ENCODE results near the gene TRIM8. TPM values are rescaled to one million over a fixed set of nuclear protein-coding genes. Genes with fewer than 3 reads are reported as not detected.

The TRIM8 gene
- total RNA-seq, 2 experiments from 2014 or later: 80.9 to 81.6 TPM

DNA sequence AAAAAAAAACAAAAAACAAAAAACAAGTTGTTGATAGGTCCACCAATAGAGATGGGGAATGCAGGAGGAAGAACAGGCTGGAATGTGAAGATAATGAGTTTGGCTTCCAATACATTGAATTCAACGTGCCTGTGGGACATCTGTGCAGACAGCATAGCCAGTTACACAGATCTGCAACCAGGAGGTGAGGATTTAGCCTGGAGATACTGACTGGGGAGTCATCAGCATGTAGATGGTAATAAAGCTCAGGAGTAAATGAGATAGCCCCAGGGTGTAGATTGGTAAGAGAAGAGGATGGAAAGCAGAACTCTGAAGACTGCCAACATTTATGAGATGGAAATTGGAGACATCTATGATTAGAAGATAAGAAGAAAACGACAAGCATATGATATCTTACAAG is 4.7 kb upstream of the TRIM8 start:
- Mint-ChIP-seq H3K4me1 (ENCODE audit: low read depth) (peaks cover 34% of the 10 kb centered on the region), H3K9me3 (no peaks in the 10 kb centered on the region), H3K36me3 (ENCODE audit: low read depth) (peaks cover 12% of the 10 kb centered on the region), H3K27ac (no peak overlapping the region), H3K4me3 (no peak overlapping the region), H3K27me3 (no peaks in the 10 kb centered on the region)
- ATAC-seq (ENCODE audit: poor library complexity) (no peak), DNase-seq (no peak)
- Histone ChIP-seq H3K27me3 (ENCODE audit: control insufficient read depth in 1 of 2, insufficient read depth in 2 of 2, low read length in 2 of 2) (no peaks in the 10 kb centered on the region), H3K36me3 (ENCODE audit: insufficient read depth, low read length) (no peaks in the 10 kb centered on the region), H3K4me3 (ENCODE audit: low read length) (no peak overlapping the region), H3K9me3 (ENCODE audit: control insufficient read depth in 1 of 2, insufficient read depth in 1 of 2, low read length in 2 of 2) (no peaks in the 10 kb centered on the region), H3K4me1 (ENCODE audit: insufficient read depth, low read length) (peaks cover 30% of the 10 kb centered on the region), H3K27ac (ENCODE audit: low read depth in 1 of 2, low read length in 2 of 2) (no peak overlapping the region)
- ChIA-PET CTCF (no interaction called here), POLR2A (no interaction called here)
- TF ChIP-seq, protein P1, sequence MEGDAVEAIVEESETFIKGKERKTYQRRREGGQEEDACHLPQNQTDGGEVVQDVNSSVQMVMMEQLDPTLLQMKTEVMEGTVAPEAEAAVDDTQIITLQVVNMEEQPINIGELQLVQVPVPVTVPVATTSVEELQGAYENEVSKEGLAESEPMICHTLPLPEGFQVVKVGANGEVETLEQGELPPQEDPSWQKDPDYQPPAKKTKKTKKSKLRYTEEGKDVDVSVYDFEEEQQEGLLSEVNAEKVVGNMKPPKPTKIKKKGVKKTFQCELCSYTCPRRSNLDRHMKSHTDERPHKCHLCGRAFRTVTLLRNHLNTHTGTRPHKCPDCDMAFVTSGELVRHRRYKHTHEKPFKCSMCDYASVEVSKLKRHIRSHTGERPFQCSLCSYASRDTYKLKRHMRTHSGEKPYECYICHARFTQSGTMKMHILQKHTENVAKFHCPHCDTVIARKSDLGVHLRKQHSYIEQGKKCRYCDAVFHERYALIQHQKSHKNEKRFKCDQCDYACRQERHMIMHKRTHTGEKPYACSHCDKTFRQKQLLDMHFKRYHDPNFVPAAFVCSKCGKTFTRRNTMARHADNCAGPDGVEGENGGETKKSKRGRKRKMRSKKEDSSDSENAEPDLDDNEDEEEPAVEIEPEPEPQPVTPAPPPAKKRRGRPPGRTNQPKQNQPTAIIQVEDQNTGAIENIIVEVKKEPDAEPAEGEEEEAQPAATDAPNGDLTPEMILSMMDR (IDR thresholded peaks at IDR 0.05): no peak
- intact Hi-C loops (cut with DNase I, micrococcal nuclease): no loop called here

DNA sequence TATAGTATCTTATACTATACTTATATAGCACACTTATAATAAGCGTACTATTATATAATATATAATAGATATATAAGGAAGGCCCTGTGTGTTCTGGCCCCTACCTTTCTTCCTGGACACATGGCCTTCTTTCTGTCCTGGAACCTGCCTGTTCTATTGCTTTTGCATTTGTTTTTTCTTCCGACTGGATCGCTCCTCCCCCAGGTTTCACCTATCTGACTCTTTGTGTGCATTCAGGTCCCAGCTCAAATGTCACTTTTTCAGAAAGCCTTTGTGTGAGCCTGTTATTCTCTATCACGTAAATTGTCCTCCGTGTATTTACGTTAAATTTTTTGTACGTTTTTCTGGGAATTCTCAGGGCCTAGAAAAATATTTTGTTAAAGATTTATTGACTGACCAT is 2.9 kb upstream of the TRIM8 start:
- Mint-ChIP-seq H3K27me3 (no peaks in the 10 kb centered on the region), H3K4me3 (peak overlapping the region; percentile 90), H3K9me3 (no peaks in the 10 kb centered on the region), H3K4me1 (ENCODE audit: low read depth) (peaks cover 30% of the 10 kb centered on the region), H3K36me3 (ENCODE audit: low read depth) (peaks cover 31% of the 10 kb centered on the region), H3K27ac (peak overlapping the region; percentile 95)
- intact Hi-C loops (cut with DNase I, micrococcal nuclease): loop anchor here in 1 of 2 experiments (10.0 kb wide), 1 partner anchor 247 kb away; the partner anchor contains the start of gene NFKB2
- Histone ChIP-seq H3K27me3 (ENCODE audit: control insufficient read depth in 1 of 2, insufficient read depth in 2 of 2, low read length in 2 of 2) (no peaks in the 10 kb centered on the region), H3K4me3 (ENCODE audit: low read length) (peak overlapping the region; percentile 75), H3K4me1 (ENCODE audit: insufficient read depth, low read length) (peaks cover 25% of the 10 kb centered on the region), H3K36me3 (ENCODE audit: insufficient read depth, low read length) (no peaks in the 10 kb centered on the region), H3K27ac (ENCODE audit: low read depth in 1 of 2, low read length in 2 of 2) (peak overlapping the region; percentile 95 to 96), H3K9me3 (ENCODE audit: control insufficient read depth in 1 of 2, insufficient read depth in 1 of 2, low read length in 2 of 2) (no peaks in the 10 kb centered on the region)
- ChIA-PET POLR2A (interaction anchor here (0.6 to 2.4 kb wide), 20 partner anchors 8 to 551 kb away, joined by 3 to 32 read pairs (median 6); partner anchors contain the start of genes ACTR1A, ARL3, C10orf95 and CNNM2), CTCF (interaction anchor here (0.8 to 1.4 kb wide), 2 partner anchors 29 to 73 kb away, joined by 3 read pairs; partner anchors contain the start of genes ARL3 and SFXN2)
- DNase-seq (no peak), ATAC-seq (ENCODE audit: poor library complexity) (no peak)
- TF ChIP-seq, protein P1 (IDR thresholded peaks at IDR 0.05): no peak

GRCh38 chr10:102641880-102642735 is 2.2 kb upstream of the TRIM8 start:
- no peaks in the 10 kb centered on the region for H3K9me3 Mint-ChIP-seq
- TF ChIP-seq, protein P1 (IDR thresholded peaks at IDR 0.05): no peak
- H3K27ac Mint-ChIP-seq: peak overlapping the region; percentile 95
- peak overlapping the region; percentile 95 to 96 for H3K27ac ChIP-seq (ENCODE audit: low read depth in 1 of 2, low read length in 2 of 2)
- peaks cover 28% of the 10 kb centered on the region for H3K4me1 ChIP-seq (ENCODE audit: insufficient read depth, low read length)
- ChIA-PET POLR2A (interaction anchor here (0.6 to 2.4 kb wide), 30 partner anchors 9 to 859 kb away, joined by 3 to 32 read pairs (median 4); partner anchors contain the start of genes ACTR1A, ARL3, C10orf95 and CNNM2), CTCF (interaction anchor here (0.7 to 1.4 kb wide), 3 partner anchors 30 to 410 kb away, joined by 3 read pairs; partner anchors contain the start of genes ARL3 and SFXN2)
- no peaks in the 10 kb centered on the region for H3K27me3 Mint-ChIP-seq
- H3K4me1 Mint-ChIP-seq (ENCODE audit: low read depth): peaks cover 31% of the 10 kb centered on the region
- no peaks in the 10 kb centered on the region for H3K9me3 ChIP-seq (ENCODE audit: control insufficient read depth in 1 of 2, insufficient read depth in 1 of 2, low read length in 2 of 2)
- H3K4me3 Mint-ChIP-seq: peak overlapping the region; percentile 96
- no peaks in the 10 kb centered on the region for H3K27me3 ChIP-seq (ENCODE audit: control insufficient read depth in 1 of 2, insufficient read depth in 2 of 2, low read length in 2 of 2)
- peaks cover 37% of the 10 kb centered on the region for H3K36me3 Mint-ChIP-seq (ENCODE audit: low read depth)
- DNase-seq (peak; percentile 94 to 100 (median 98)), ATAC-seq (ENCODE audit: poor library complexity) (peak; percentile 70)
- intact Hi-C loops (cut with DNase I, micrococcal nuclease): loop anchor here (1.0 to 10.0 kb wide), 2 partner anchors 247 to 248 kb away; partner anchors contain the start of gene NFKB2 (in 1 of the 2)
- H3K36me3 ChIP-seq (ENCODE audit: insufficient read depth, low read length): no peaks in the 10 kb centered on the region
- H3K4me3 ChIP-seq (ENCODE audit: low read length): peak overlapping the region; percentile 75

Measured in CD4-positive, alpha-beta T cell (primary cell).